HepG2 (cell line): ENCODE measurements around the gene POLR3E. TPM values are rescaled to one million over a fixed set of nuclear protein-coding genes. Genes with fewer than 3 reads are reported as not detected.
A peak's percentile ranks its signal among the peaks of the same experiment; 100 is the strongest.

Experiments used
- BRD4 ChIP-seq: sonication (generic); formaldehyde crosslinking; IDR thresholded peaks from 2 replicates; pipeline ENCODE4 v1.4.0; 2020; ENCODE audit warnings: missing genetic modification reagents
- DBP ChIP-seq: sonication (generic); formaldehyde crosslinking; IDR thresholded peaks from 2 replicates; pipeline ENCODE4 v1.4.0; 2020; ENCODE audit warnings: missing genetic modification reagents; ENCODE audit errors: not compliant biosample characterization
- DZIP1 ChIP-seq: sonication (generic); formaldehyde crosslinking; IDR thresholded peaks from 2 replicates; pipeline ENCODE4 v1.5.0; 2020; ENCODE audit warnings: mild to moderate bottlenecking, missing genetic modification reagents
- GZF1 ChIP-seq: sonication (generic); formaldehyde crosslinking; IDR thresholded peaks from 2 replicates; pipeline ENCODE4 v1.5.1; 2020; ENCODE audit warnings: mild to moderate bottlenecking, missing genetic modification reagents
- HOXA3 ChIP-seq: sonication (generic); formaldehyde crosslinking; IDR thresholded peaks from 2 replicates; pipeline ENCODE4 v1.5.0; 2020; ENCODE audit warnings: missing genetic modification reagents
- KMT2A ChIP-seq: sonication (generic); formaldehyde crosslinking; IDR thresholded peaks from 2 replicates; pipeline ENCODE4 v1.4.0; 2020; ENCODE audit warnings: missing genetic modification reagents
- NRL ChIP-seq: sonication (generic); formaldehyde crosslinking; IDR thresholded peaks from 2 replicates; pipeline ENCODE4 v1.5.0; 2020; ENCODE audit warnings: missing genetic modification reagents, mild to moderate bottlenecking, moderate library complexity, borderline replicate concordance
- PTBP1 ChIP-seq: fragments of 200-400 bp; formaldehyde crosslinking; IDR thresholded peaks from 2 replicates; pipeline ENCODE4 v1.6.1; 2018; ENCODE audit warnings: low read length, low read depth; ENCODE audit not compliant: poor library complexity, severe bottlenecking
- RARA ChIP-seq: IDR thresholded peaks from 2 replicates; pipeline ENCODE4 v1.6.1; 2016; ENCODE audit warnings: missing genetic modification reagents, missing compliant biosample characterization
- REL ChIP-seq: sonication (generic); formaldehyde crosslinking; conservative IDR thresholded peaks from 2 replicates; pipeline ENCODE4 v1.8.0; 2022; ENCODE audit warnings: mild to moderate bottlenecking, missing genetic modification reagents, moderate library complexity
- SCMH1 ChIP-seq: sonication (generic); formaldehyde crosslinking; IDR thresholded peaks from 2 replicates; pipeline ENCODE4 v1.9.0; 2021; ENCODE audit warnings: missing genetic modification reagents, mild to moderate bottlenecking, borderline replicate concordance
- SIX1 ChIP-seq: sonication (generic); formaldehyde crosslinking; IDR thresholded peaks from 2 replicates; pipeline ENCODE4 v1.4.0; 2020; ENCODE audit warnings: missing genetic modification reagents, borderline replicate concordance
- SIX4 ChIP-seq: sonication (generic); formaldehyde crosslinking; IDR thresholded peaks from 2 replicates; pipeline ENCODE4 v1.4.0; 2020; ENCODE audit warnings: missing genetic modification reagents
- TGIF2 ChIP-seq: IDR thresholded peaks from 2 replicates; pipeline ENCODE4 v1.6.1; 2016; ENCODE audit warnings: control low read depth, missing compliant biosample characterization
- ZNF234 ChIP-seq: sonication (generic); formaldehyde crosslinking; conservative IDR thresholded peaks from 2 replicates; pipeline ENCODE4 v1.5.1; 2020; ENCODE audit warnings: mild to moderate bottlenecking, missing genetic modification reagents
- ZNF253 ChIP-seq: sonication (generic); formaldehyde crosslinking; IDR thresholded peaks from 2 replicates; pipeline ENCODE4 v1.8.0; 2022; ENCODE audit warnings: mild to moderate bottlenecking, missing genetic modification reagents, borderline replicate concordance
- ZNF256 ChIP-seq: sonication (generic); formaldehyde crosslinking; conservative IDR thresholded peaks from 2 replicates; pipeline ENCODE4 v1.4.0; 2020; ENCODE audit warnings: missing genetic modification reagents
- ZNF296 ChIP-seq: sonication (generic); formaldehyde crosslinking; conservative IDR thresholded peaks from 2 replicates; pipeline ENCODE4 v1.5.0; 2020; ENCODE audit warnings: mild to moderate bottlenecking, missing genetic modification reagents
- ZNF343 ChIP-seq: sonication (generic); formaldehyde crosslinking; IDR thresholded peaks from 2 replicates; pipeline ENCODE4 v1.4.0; 2020; ENCODE audit warnings: mild to moderate bottlenecking, missing genetic modification reagents
- ZNF543 ChIP-seq: sonication (generic); formaldehyde crosslinking; IDR thresholded peaks from 2 replicates; pipeline ENCODE4 v1.4.0; 2020; ENCODE audit warnings: mild to moderate bottlenecking, missing genetic modification reagents
- ZNF552 ChIP-seq: sonication (generic); formaldehyde crosslinking; IDR thresholded peaks from 2 replicates; pipeline ENCODE4 v1.9.0; 2022; ENCODE audit warnings: missing genetic modification reagents, mild to moderate bottlenecking, borderline replicate concordance
- ZNF564 ChIP-seq: sonication (generic); formaldehyde crosslinking; IDR thresholded peaks from 2 replicates; pipeline ENCODE4 v1.8.1; 2023; ENCODE audit warnings: mild to moderate bottlenecking, missing genetic modification reagents
- ZNF607 ChIP-seq: sonication (generic); formaldehyde crosslinking; IDR thresholded peaks from 2 replicates; pipeline ENCODE4 v1.5.1; 2020; ENCODE audit warnings: missing genetic modification reagents, mild to moderate bottlenecking, borderline replicate concordance
- ZNF772 ChIP-seq: sonication (generic); formaldehyde crosslinking; IDR thresholded peaks from 2 replicates; pipeline ENCODE4 v1.5.0; 2020; ENCODE audit warnings: mild to moderate bottlenecking, missing genetic modification reagents
- ZNF816 ChIP-seq: sonication (generic); formaldehyde crosslinking; IDR thresholded peaks from 2 replicates; pipeline ENCODE4 v1.8.0; 2022; ENCODE audit warnings: missing genetic modification reagents, mild to moderate bottlenecking, borderline replicate concordance
- polyA plus RNA-seq, 8 experiments: library from polyadenylated mRNA; depleted of rRNA in 3 of 8; stranded (reverse) in 7 of 8; unstranded in 1 of 8; fragments of >200 nt; fragmentation: Illumina TruSeq in 4 of 8; extraction: Trizol in 4 of 8; gene quantifications; 2 replicates each; pipeline versions ENCODE4 v1.2.1 to v1.2.3, GENCODE V29; 2011 to 2016; ENCODE audit warnings: low read depth in 4 of 8, missing spikeins in 1 of 8, mixed read lengths in 1 of 8; ENCODE audit not compliant: insufficient read depth in 1 of 8
- total RNA-seq, 5 experiments: library from RNA; depleted of rRNA; stranded (reverse); fragments of >200 nt; fragmentation: Illumina TruSeq; extraction: Trizol; gene quantifications; 2 replicates each; pipeline ENCODE4 v1.2.3, GENCODE V29; 2016; ENCODE audit warnings: low read depth in 1 of 5
- TF ChIP-seq, protein P1 (sequence below): sonication (generic); formaldehyde crosslinking; IDR thresholded peaks from 2 replicates; pipeline ENCODE4 v1.4.0; 2020; ENCODE audit warnings: missing genetic modification reagents, borderline replicate concordance

The POLR3E gene
- total and polyA plus RNA-seq, 2 of the 13 experiments (the other 11 are each of a cell fraction or from before 2014, with no cell fraction given) = 135 to 262 TPM

GRCh38 chr16:22373662-22374310 lies 76.6 kb downstream of the POLR3E start (continued):
- TF ChIP-seq ZNF772 (CRISPR knock-in tag) = 0 out of 2 replicates have a peak, but pooled peaks have one; percentile 13
- peak; percentile 28; the same call in 1 of the 2 replicates for TF ChIP-seq ZNF552 (CRISPR knock-in tag)
- peak; percentile 91; the same call in 1 of the 2 replicates for TF ChIP-seq ZNF234
- TF ChIP-seq SIX1 = no peak
- 0 out of 2 replicates have a peak, but pooled peaks have one; percentile 15 for TF ChIP-seq ZNF607 (CRISPR knock-in tag)
- TF ChIP-seq REL (CRISPR knock-in tag) = peak; percentile 57; the same call in 1 of the 2 replicates
- TF ChIP-seq KMT2A = peak; percentile 91
- peak; percentile 91 for TF ChIP-seq NRL (CRISPR knock-in tag)
- TF ChIP-seq ZNF564 (CRISPR knock-in tag) = peak; percentile 60; the same call in 1 of the 2 replicates
- 0 out of 2 replicates have a peak, but pooled peaks have one; percentile 9 for TF ChIP-seq GZF1 (CRISPR knock-in tag)
- peak; percentile 68 for TF ChIP-seq DBP (CRISPR knock-in tag)
- TF ChIP-seq TGIF2 (CRISPR knock-in tag) = peak; percentile 20; the same call in 1 of the 2 replicates
- 0 out of 2 replicates have a peak, but pooled peaks have one; percentile 48 for TF ChIP-seq ZNF256 (CRISPR knock-in tag)
- TF ChIP-seq SIX4 = no peak
- TF ChIP-seq RARA (CRISPR knock-in tag) = peak; percentile 9; the same call in 1 of the 2 replicates
- peak; percentile 68; the same call in 1 of the 2 replicates for TF ChIP-seq ZNF543
- TF ChIP-seq ZNF253 = peak; percentile 22; the same call in 1 of the 2 replicates
- TF ChIP-seq PTBP1 = peak; percentile 84
- 0 out of 2 replicates have a peak, but pooled peaks have one; percentile 70 for TF ChIP-seq ZNF296 (CRISPR knock-in tag)
- TF ChIP-seq DZIP1 (CRISPR knock-in tag) = peak; percentile 57
- peak; percentile 6; the same call in 1 of the 2 replicates for TF ChIP-seq ZNF343
- no peak for TF ChIP-seq SCMH1 (CRISPR knock-in tag)
- peak; percentile 37; the same call in 1 of the 2 replicates for TF ChIP-seq ZNF816 (CRISPR knock-in tag)
- TF ChIP-seq BRD4 (CRISPR knock-in tag) = peak; percentile 84
- peak; percentile 50; the same call in 1 of the 2 replicates for TF ChIP-seq HOXA3 (CRISPR knock-in tag)
- TF ChIP-seq, protein P1, sequence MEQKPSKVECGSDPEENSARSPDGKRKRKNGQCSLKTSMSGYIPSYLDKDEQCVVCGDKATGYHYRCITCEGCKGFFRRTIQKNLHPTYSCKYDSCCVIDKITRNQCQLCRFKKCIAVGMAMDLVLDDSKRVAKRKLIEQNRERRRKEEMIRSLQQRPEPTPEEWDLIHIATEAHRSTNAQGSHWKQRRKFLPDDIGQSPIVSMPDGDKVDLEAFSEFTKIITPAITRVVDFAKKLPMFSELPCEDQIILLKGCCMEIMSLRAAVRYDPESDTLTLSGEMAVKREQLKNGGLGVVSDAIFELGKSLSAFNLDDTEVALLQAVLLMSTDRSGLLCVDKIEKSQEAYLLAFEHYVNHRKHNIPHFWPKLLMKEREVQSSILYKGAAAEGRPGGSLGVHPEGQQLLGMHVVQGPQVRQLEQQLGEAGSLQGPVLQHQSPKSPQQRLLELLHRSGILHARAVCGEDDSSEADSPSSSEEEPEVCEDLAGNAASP (CRISPR knock-in tag) = no peak; the same call in 1 of the 2 replicates
